CD4-positive, alpha-beta memory T cell (primary cell): ENCODE results near the gene DTD1. TPM values are rescaled to one million over a fixed set of nuclear protein-coding genes. Genes with fewer than 3 reads are reported as not detected.

Experiments
- CTCF ChIA-PET: fragments of 350-600 bp; sonication (Branson Sonifier 250); formaldehyde crosslinking; loops from one replicate; lab custom pipeline; 2021; ENCODE audit warnings: inconsistent platforms; ENCODE audit not compliant: partially characterized antibody; lab: Charles Lee
- POLR2A ChIA-PET: fragments of 350-600 bp; sonication (Branson Sonifier 250); formaldehyde crosslinking; loops from one replicate; lab custom pipeline; 2021; ENCODE audit not compliant: partially characterized antibody; lab: Charles Lee
- DNase-seq, 5 donors: peaks; one replicate each; pipeline versions ENCODE4 v3.0.0 to v3.0.0-alpha.2; 2020 to 2022; ENCODE audit warnings: mixed read lengths in 1 of 5
- H3K27ac ChIP-seq: one replicate; pipeline ENCODE4 v1.7.0; 2013; ENCODE audit warnings: low read depth, low read length
- H3K27me3 ChIP-seq: 2 replicates; pipeline ENCODE4 v1.7.0; 2013; ENCODE audit warnings: mild to moderate bottlenecking, low read length, moderate library complexity; ENCODE audit not compliant: insufficient read depth
- H3K36me3 ChIP-seq: 2 replicates; pipeline ENCODE4 v1.7.0; 2013; ENCODE audit warnings: mild to moderate bottlenecking, low read length, moderate library complexity; ENCODE audit not compliant: insufficient read depth
- H3K4me1 ChIP-seq: 2 replicates; pipeline ENCODE4 v1.7.0; 2013; ENCODE audit warnings: mild to moderate bottlenecking, low read length, moderate library complexity; ENCODE audit not compliant: insufficient read depth
- H3K4me3 ChIP-seq, 2 donors: one replicate each; pipeline ENCODE4 v1.7.0; 2013; ENCODE audit warnings: low read length in 2 of 2, mild to moderate bottlenecking in 1 of 2
- H3K9me3 ChIP-seq, 2 donors: one replicate each; pipeline ENCODE4 v1.7.0; 2013; ENCODE audit warnings: low read length in 2 of 2, control low read depth in 1 of 2; ENCODE audit not compliant: control insufficient read depth in 1 of 2
- H3K27ac Mint-ChIP-seq, 7 donors: one replicate each; pipeline ENCODE4 v1.8.0; 2020 to 2021; ENCODE audit warnings: mixed read lengths in 7 of 7, mild to moderate bottlenecking in 6 of 7, inconsistent platforms in 3 of 7, moderate library complexity in 3 of 7
- H3K27me3 Mint-ChIP-seq, 2 donors: one replicate each; pipeline ENCODE4 v1.8.0; 2020 to 2021; ENCODE audit warnings: mixed read lengths in 2 of 2
- H3K36me3 Mint-ChIP-seq, 2 donors: one replicate each; pipeline ENCODE4 v1.8.0; 2020 to 2021; ENCODE audit warnings: mixed read lengths in 2 of 2, inconsistent platforms in 1 of 2, mild to moderate bottlenecking in 1 of 2
- H3K4me1 Mint-ChIP-seq, 4 donors: one replicate each; pipeline ENCODE4 v1.8.0; 2020 to 2021; ENCODE audit warnings: mixed read lengths in 4 of 4, mild to moderate bottlenecking in 1 of 4
- H3K4me3 Mint-ChIP-seq, 8 donors: one replicate each; pipeline ENCODE4 v1.8.0; 2020 to 2021; ENCODE audit warnings: mixed read lengths in 8 of 8, mild to moderate bottlenecking in 7 of 8, moderate library complexity in 6 of 8, inconsistent platforms in 3 of 8
- H3K9me3 Mint-ChIP-seq, 8 donors: one replicate each; pipeline ENCODE4 v1.8.0; 2020 to 2021; ENCODE audit warnings: mixed read lengths in 8 of 8, mild to moderate bottlenecking in 5 of 8, inconsistent platforms in 3 of 8, moderate library complexity in 1 of 8
- intact Hi-C: fragments of 100-400 bp; cut with micrococcal nuclease; formaldehyde crosslinking; loops from one replicate; pipeline ENCODE4 v1.15.1; 2023
- polyA plus RNA-seq, 2 donors: library from polyadenylated mRNA; unstranded; fragments of 300-500 nt; fragmentation: Illumina TruSeq; gene quantifications; one replicate each; pipeline ENCODE4 v1.2.3, GENCODE V29; 2021
- total RNA-seq, 2 experiments: library from RNA; stranded (reverse); gene quantifications; one replicate each; pipeline ENCODE4 v1.2.3, GENCODE V29; 2021

The DTD1 gene
- total and polyA plus RNA-seq, 4 experiments from 2014 or later: 15.9 to 61.8 (median 38.0) TPM

- no peak overlapping the region for H3K4me3 Mint-ChIP-seq
- H3K4me1 ChIP-seq: no peaks in the 10 kb centered on the region
- no peaks in the 10 kb centered on the region for H3K9me3 ChIP-seq
- H3K36me3 Mint-ChIP-seq: peaks cover 0 to 3% of the 10 kb centered on the region in 2 donors
- H3K27me3 Mint-ChIP-seq: peaks cover 10 to 11% of the 10 kb centered on the region in 2 donors
- H3K36me3 ChIP-seq: no peaks in the 10 kb centered on the region
- H3K27ac Mint-ChIP-seq: no peak overlapping the region
- CTCF ChIA-PET: no interaction called here
- H3K4me1 Mint-ChIP-seq: peaks cover 0 to 5% (median 0%) of the 10 kb centered on the region in 4 donors
- POLR2A ChIA-PET: no interaction called here
- no peak for DNase-seq
- H3K9me3 Mint-ChIP-seq: peaks cover 0 to 4% (median 0%) of the 10 kb centered on the region in 8 donors
- H3K4me3 ChIP-seq: no peak overlapping the region
- intact Hi-C loops: no loop called here
- no peak overlapping the region for H3K27ac ChIP-seq
- H3K27me3 ChIP-seq: no peaks in the 10 kb centered on the region
Measured at GRCh38 chr20:18801516-18801915, 213.7 kb downstream of the DTD1 start.

GRCh38 chr20:18802012-18802634 is 214.3 kb downstream of the DTD1 start:
- Mint-ChIP-seq H3K4me3 (no peak overlapping the region), H3K36me3 (peaks cover 0 to 3% of the 10 kb centered on the region in 2 donors), H3K9me3 (peaks cover 0 to 4% (median 0%) of the 10 kb centered on the region in 8 donors), H3K27ac (no peak overlapping the region), H3K4me1 (peaks cover 0 to 5% (median 0%) of the 10 kb centered on the region in 4 donors), H3K27me3 (peaks cover 10 to 11% of the 10 kb centered on the region in 2 donors)
- DNase-seq: no peak
- intact Hi-C loops: no loop called here
- Histone ChIP-seq H3K4me1 (no peaks in the 10 kb centered on the region), H3K36me3 (no peaks in the 10 kb centered on the region), H3K27ac (no peak overlapping the region), H3K4me3 (no peak overlapping the region), H3K27me3 (no peaks in the 10 kb centered on the region), H3K9me3 (no peaks in the 10 kb centered on the region)
- ChIA-PET CTCF (no interaction called here), POLR2A (no interaction called here)

GRCh38 chr20:18805881-18806280 is 218.0 kb downstream of the DTD1 start:
- no peaks in the 10 kb centered on the region for H3K36me3 Mint-ChIP-seq
- CTCF ChIA-PET: no interaction called here
- H3K27me3 Mint-ChIP-seq: peaks cover 8% of the 10 kb centered on the region in 2 donors
- Histone ChIP-seq H3K9me3 (no peaks in the 10 kb centered on the region), H3K4me1 (no peaks in the 10 kb centered on the region), H3K36me3 (no peaks in the 10 kb centered on the region), H3K27me3 (no peaks in the 10 kb centered on the region), H3K4me3 (no peak overlapping the region), H3K27ac (no peak overlapping the region)
- peaks cover 0 to 3% (median 0%) of the 10 kb centered on the region in 8 donors for H3K9me3 Mint-ChIP-seq
- peak overlapping the region in 2 of 7 donors; percentile 1 to 68 for H3K27ac Mint-ChIP-seq
- intact Hi-C loops: no loop called here
- H3K4me1 Mint-ChIP-seq: peaks cover 0 to 5% (median 0%) of the 10 kb centered on the region in 4 donors
- no peak for DNase-seq
- POLR2A ChIA-PET: no interaction called here
- no peak overlapping the region for H3K4me3 Mint-ChIP-seq

- Histone ChIP-seq H3K27ac (no peak overlapping the region), H3K4me1 (no peaks in the 10 kb centered on the region), H3K4me3 (no peak overlapping the region), H3K9me3 (no peaks in the 10 kb centered on the region), H3K27me3 (no peaks in the 10 kb centered on the region), H3K36me3 (no peaks in the 10 kb centered on the region)
- intact Hi-C loops: no loop called here
- Mint-ChIP-seq H3K4me3 (no peak overlapping the region), H3K36me3 (no peaks in the 10 kb centered on the region), H3K27me3 (peaks cover 4 to 7% of the 10 kb centered on the region in 2 donors), H3K27ac (no peak overlapping the region), H3K4me1 (peaks cover 0 to 5% (median 0%) of the 10 kb centered on the region in 4 donors), H3K9me3 (peaks cover 0 to 3% (median 0%) of the 10 kb centered on the region in 8 donors)
- POLR2A ChIA-PET: no interaction called here
- no peak for DNase-seq
- CTCF ChIA-PET: no interaction called here
Measured at GRCh38 chr20:18808712-18809111, 220.9 kb downstream of the DTD1 start.

GRCh38 chr20:18811186-18811585 is 223.3 kb downstream of the DTD1 start:
- Histone ChIP-seq H3K27me3 (no peaks in the 10 kb centered on the region), H3K4me1 (no peaks in the 10 kb centered on the region), H3K36me3 (no peaks in the 10 kb centered on the region), H3K27ac (no peak overlapping the region), H3K4me3 (no peak overlapping the region), H3K9me3 (no peaks in the 10 kb centered on the region)
- Mint-ChIP-seq H3K4me3 (no peak overlapping the region), H3K27ac (no peak overlapping the region), H3K27me3 (peaks cover 1 to 4% of the 10 kb centered on the region in 2 donors), H3K9me3 (peaks cover 0 to 3% (median 0%) of the 10 kb centered on the region in 8 donors), H3K4me1 (no peaks in the 10 kb centered on the region), H3K36me3 (no peaks in the 10 kb centered on the region)
- CTCF ChIA-PET: interaction anchor here (0.7 kb wide), 1 partner anchor 490 kb away, joined by 3 read pairs; no protein-coding TSS in a partner anchor
- POLR2A ChIA-PET: no interaction called here
- DNase-seq: no peak
- intact Hi-C loops: no loop called here

- DNase-seq: no peak
- Histone ChIP-seq H3K4me1 (no peaks in the 10 kb centered on the region), H3K9me3 (no peaks in the 10 kb centered on the region), H3K36me3 (no peaks in the 10 kb centered on the region), H3K4me3 (no peak overlapping the region), H3K27me3 (no peaks in the 10 kb centered on the region), H3K27ac (no peak overlapping the region)
- CTCF ChIA-PET: no interaction called here
- Mint-ChIP-seq H3K4me3 (no peak overlapping the region), H3K4me1 (no peaks in the 10 kb centered on the region), H3K27ac (no peak overlapping the region), H3K27me3 (peaks cover 1 to 4% of the 10 kb centered on the region in 2 donors), H3K36me3 (no peaks in the 10 kb centered on the region), H3K9me3 (peaks cover 0 to 3% (median 0%) of the 10 kb centered on the region in 8 donors)
- POLR2A ChIA-PET: no interaction called here
- intact Hi-C loops: no loop called here
Measured at GRCh38 chr20:18811904-18812303, 224.1 kb downstream of the DTD1 start.

- ChIA-PET POLR2A (no interaction called here), CTCF (no interaction called here)
- Mint-ChIP-seq H3K27me3 (peaks cover 0 to 4% of the 10 kb centered on the region in 2 donors), H3K4me3 (no peak within 1 kb of the TSS), H3K27ac (no peak within 1 kb of the TSS), H3K36me3 (no peaks in the 10 kb centered on the region), H3K9me3 (peaks cover 0 to 3% (median 0%) of the 10 kb centered on the region in 8 donors), H3K4me1 (no peaks in the 10 kb centered on the region)
- no peaks in the 10 kb centered on the region for H3K36me3 ChIP-seq
- no peak for DNase-seq
- no peaks in the 10 kb centered on the region for H3K9me3 ChIP-seq
- intact Hi-C loops: no loop called here
- H3K4me3 ChIP-seq: no peak within 1 kb of the TSS
- no peaks in the 10 kb centered on the region for H3K4me1 ChIP-seq
- H3K27ac ChIP-seq: no peak within 1 kb of the TSS
- H3K27me3 ChIP-seq: no peaks in the 10 kb centered on the region
Measured at GRCh38 chr20:18813483-18813882, 225.6 kb downstream of the DTD1 start, which contains the start of gene SCP2D1. TSS of gene SCP2D1 (plus strand) at chr20:18813783. CDS start at chr20:18813816, 33 bp downstream.
